Liver (tissue), 5 donors: ENCODE data around the gene CAP2. TPM values are rescaled to one million over a fixed set of nuclear protein-coding genes. Genes with fewer than 3 reads are reported as not detected.

Source experiments
- polyA plus RNA-seq, 2 donors: library from polyadenylated mRNA; stranded (reverse) in 1 of 2; unstranded in 1 of 2; fragments of 200-250 nt in 1 of 2; fragments of >200 nt in 1 of 2; fragmentation: Nextera tagmentation in 1 of 2; extraction: Ambion mirVana in 1 of 2; gene quantifications; one replicate each; pipeline versions ENCODE4 v1.2.1 to v1.2.3, GENCODE V29; 2013 to 2015
- small RNA-seq: library from RNA; depleted of rRNA; stranded (forward); fragments of <200 nt; gene quantifications from one replicate; pipeline ENCODE3, GENCODE V24; 2014
- total RNA-seq, 2 donors: library from RNA; depleted of rRNA; stranded (reverse); fragments of >200 nt; gene quantifications; one replicate each; pipeline ENCODE4 v1.2.3, GENCODE V29; 2014
- donor health status: healthy.
- donor health status: healthy.
- donor health status: healthy.

The CAP2 gene
- total and polyA plus RNA-seq, 4 donors = 1.2 to 6.4 (median 2.5) TPM

Small RNA genes within 50 kb of the gene (small RNA-seq; reads per million reads assigned to genes)
- gene SUMO2P13 = not detected

Other genes with a start within 250 kb of the CAP2 start
- gene RBM24, start 112.2 kb upstream of the CAP2 start, total RNA-seq = under 1 TPM; 0.28 to 0.42 TPM
- under 1 TPM; 0.21 to 0.29 TPM for gene RBM24, start 112.2 kb upstream of the CAP2 start, polyA plus RNA-seq
- gene FAM8A1, start 206.7 kb downstream of the CAP2 start, total RNA-seq = 10 to 100 TPM; 20.7 to 47.2 TPM
- gene FAM8A1, start 206.7 kb downstream of the CAP2 start, polyA plus RNA-seq = 10 to 100 TPM; 20.7 to 21.1 TPM